Trophoblast cell (in vitro differentiated cells and primary cell): ENCODE data around the gene SMURF2.
A peak's percentile ranks its signal among the peaks of the same experiment; 100 is the strongest.

Experiments used
- DNase-seq, 2 donors: peaks; one replicate each; pipeline ENCODE4 v3.0.0-alpha.2; 2016
- H2AFZ ChIP-seq: 2 replicates; pipeline ENCODE4 v1.6.1; 2013; ENCODE audit warnings: low read length, moderate library complexity, mild to moderate bottlenecking; ENCODE audit not compliant: insufficient read depth, poor library complexity
- H2AK5ac ChIP-seq: 2 replicates; pipeline ENCODE4 v1.6.1; 2013; ENCODE audit warnings: mild to moderate bottlenecking, low read length
- H2BK120ac ChIP-seq: 2 replicates; pipeline ENCODE4 v1.6.1; 2013; ENCODE audit warnings: low read length, mild to moderate bottlenecking, moderate library complexity; ENCODE audit not compliant: insufficient read depth, poor library complexity
- H2BK12ac ChIP-seq: 2 replicates; pipeline ENCODE4 v1.6.1; 2013; ENCODE audit warnings: mild to moderate bottlenecking, low read length, moderate library complexity
- H2BK5ac ChIP-seq: 2 replicates; pipeline ENCODE4 v1.6.1; 2013; ENCODE audit warnings: low read length, low read depth, moderate library complexity, mild to moderate bottlenecking; ENCODE audit not compliant: poor library complexity
- H3K14ac ChIP-seq: 2 replicates; pipeline ENCODE4 v1.6.1; 2013; ENCODE audit warnings: mild to moderate bottlenecking, low read length
- H3K18ac ChIP-seq: 2 replicates; pipeline ENCODE4 v1.6.1; 2013; ENCODE audit warnings: mild to moderate bottlenecking, low read length
- H3K23ac ChIP-seq: 2 replicates; pipeline ENCODE4 v1.6.1; 2013; ENCODE audit warnings: low read length
- H3K27ac ChIP-seq: 2 replicates; pipeline ENCODE4 v1.5.1; 2013; ENCODE audit warnings: low read depth, mild to moderate bottlenecking, inconsistent platforms, low read length, moderate library complexity
- H3K27me3 ChIP-seq: 2 replicates; pipeline ENCODE4 v1.6.1; 2013; ENCODE audit warnings: inconsistent platforms, mild to moderate bottlenecking, low read length, moderate library complexity; ENCODE audit not compliant: insufficient read depth
- H3K36me3 ChIP-seq, 2 experiments: 1 replicate in 1 of 2; 2 replicates in 1 of 2; pipeline ENCODE4 v1.6.1; 2013; ENCODE audit warnings: low read length in 2 of 2, mild to moderate bottlenecking in 2 of 2, moderate library complexity in 1 of 2; ENCODE audit not compliant: insufficient read depth in 2 of 2, control insufficient read depth in 1 of 2
- H3K4ac ChIP-seq: 2 replicates; pipeline ENCODE4 v1.6.1; 2013; ENCODE audit warnings: low read depth, mild to moderate bottlenecking, low read length, moderate library complexity
- H3K4me1 ChIP-seq, 2 experiments: 1 replicate in 1 of 2; 2 replicates in 1 of 2; pipeline ENCODE4 v1.6.1; 2013; ENCODE audit warnings: low read length in 2 of 2, mild to moderate bottlenecking in 2 of 2, moderate library complexity in 1 of 2; ENCODE audit not compliant: insufficient read depth in 2 of 2, control insufficient read depth in 1 of 2
- H3K4me2 ChIP-seq: 2 replicates; pipeline ENCODE4 v1.6.1; 2013; ENCODE audit warnings: inconsistent platforms, mild to moderate bottlenecking, low read length, moderate library complexity
- H3K4me3 ChIP-seq: 2 replicates; pipeline ENCODE4 v1.5.1; 2013; ENCODE audit warnings: mild to moderate bottlenecking, low read depth, low read length, inconsistent platforms
- H3K79me1 ChIP-seq: one replicate; pipeline ENCODE4 v1.6.1; 2013; ENCODE audit warnings: low read length
- H3K79me2 ChIP-seq: 2 replicates; pipeline ENCODE4 v1.6.1; 2013; ENCODE audit warnings: low read length, mild to moderate bottlenecking; ENCODE audit not compliant: control insufficient read depth, insufficient read depth, poor library complexity
- H3K9ac ChIP-seq: 2 replicates; pipeline ENCODE4 v1.6.1; 2013; ENCODE audit warnings: mild to moderate bottlenecking, low read length
- H3K9me3 ChIP-seq: 2 replicates; pipeline ENCODE4 v1.6.1; 2013; ENCODE audit warnings: low read depth, mild to moderate bottlenecking, control low read depth, inconsistent platforms, low read length; ENCODE audit not compliant: insufficient read depth
- H4K12ac ChIP-seq: 2 replicates; pipeline ENCODE4 v1.6.1; 2013; ENCODE audit warnings: low read depth, mild to moderate bottlenecking, low read length, moderate library complexity
- H4K8ac ChIP-seq: 2 replicates; pipeline ENCODE4 v1.6.1; 2013; ENCODE audit warnings: low read depth, mild to moderate bottlenecking, low read length, moderate library complexity
- H4K91ac ChIP-seq: one replicate; pipeline ENCODE4 v1.6.1; 2013; ENCODE audit warnings: low read depth, mild to moderate bottlenecking, low read length, moderate library complexity
- WGBS: extraction: QIAGEN DNeasy Blood & Tissue Kit; methylation state at CpG from one replicate; pipeline ENCODE4 v1.1.7; 2013; ENCODE audit warnings: missing lambda C conversion rate; ENCODE audit not compliant: insufficient read length, insufficient coverage; ENCODE audit errors: extremely low coverage; 5-methylcytosine and 5-hydroxymethylcytosine counted together

SMURF2 gene

DNA sequence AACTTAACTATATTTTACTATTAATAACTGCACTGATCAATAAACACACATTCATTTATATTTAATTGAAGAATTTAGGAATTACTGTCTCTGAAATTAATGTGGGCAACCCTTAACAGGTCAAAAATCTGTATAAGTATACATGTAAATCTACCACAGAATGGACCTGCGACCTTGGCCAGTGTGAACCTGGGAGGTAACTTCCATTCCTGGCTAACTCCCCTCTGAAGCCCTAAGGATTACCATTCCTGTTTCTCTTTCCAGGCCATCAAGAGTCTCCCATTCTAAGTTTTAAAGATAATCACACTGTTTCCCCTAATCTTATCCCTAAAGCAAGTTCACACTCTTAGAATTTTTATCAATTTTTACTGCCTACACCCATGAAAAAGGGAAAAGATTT, 58.1 kb downstream of the SMURF2 start:
- H3K4me3 ChIP-seq, result no peak overlapping the region
- H3K27me3 ChIP-seq, result no peaks in the 10 kb centered on the region
- H3K79me2 ChIP-seq, result peaks cover 2% of the 10 kb centered on the region
- no peak overlapping the region for H3K23ac ChIP-seq
- H3K18ac ChIP-seq, result no peak overlapping the region
- no CpG with 5 or more reads among the region's 1 CpG for WGBS
- no peaks in the 10 kb centered on the region for H3K9me3 ChIP-seq
- no peak overlapping the region for H4K8ac ChIP-seq
- H4K91ac ChIP-seq, result no peak overlapping the region
- H2BK120ac ChIP-seq, result no peak overlapping the region
- H3K4me1 ChIP-seq, result peaks cover 0 to 4% of the 10 kb centered on the region in 2 experiments
- H3K79me1 ChIP-seq, result no peaks in the 10 kb centered on the region
- H4K12ac ChIP-seq, result no peak overlapping the region
- H3K4me2 ChIP-seq, result no peak overlapping the region
- no peak overlapping the region for H3K9ac ChIP-seq
- no peak overlapping the region for H2BK5ac ChIP-seq
- no peak overlapping the region for H2AFZ ChIP-seq
- no peak overlapping the region for H2BK12ac ChIP-seq
- no peak overlapping the region for H3K4ac ChIP-seq
- no peak overlapping the region for H3K27ac ChIP-seq
- H2AK5ac ChIP-seq, result no peak overlapping the region
- no peak for DNase-seq
- H3K14ac ChIP-seq, result no peak overlapping the region
- peaks cover 1 to 7% of the 10 kb centered on the region in 2 experiments for H3K36me3 ChIP-seq

DNA sequence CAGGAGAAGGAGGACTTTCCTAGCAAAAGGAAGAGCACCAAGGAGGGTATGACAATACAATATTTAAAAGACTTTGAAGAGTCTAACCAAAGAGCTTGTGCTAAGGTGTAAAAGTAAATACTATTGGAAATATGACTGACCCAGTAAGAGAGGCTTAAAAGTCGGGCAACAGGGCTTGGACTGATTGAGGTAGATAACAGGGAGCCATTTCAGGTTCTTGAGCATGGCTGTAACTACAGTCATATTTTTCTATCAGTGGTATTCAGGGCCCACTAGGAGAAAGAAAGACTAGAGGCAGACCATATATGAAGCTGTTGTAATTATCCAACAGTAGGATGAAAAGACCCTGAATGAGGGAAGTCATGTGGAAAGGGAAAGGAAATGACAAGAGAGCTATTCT, 62.3 kb downstream of the SMURF2 start:
- WGBS, result no CpG with 5 or more reads among the region's 1 CpG
- no peak overlapping the region for H3K4me3 ChIP-seq

DNA sequence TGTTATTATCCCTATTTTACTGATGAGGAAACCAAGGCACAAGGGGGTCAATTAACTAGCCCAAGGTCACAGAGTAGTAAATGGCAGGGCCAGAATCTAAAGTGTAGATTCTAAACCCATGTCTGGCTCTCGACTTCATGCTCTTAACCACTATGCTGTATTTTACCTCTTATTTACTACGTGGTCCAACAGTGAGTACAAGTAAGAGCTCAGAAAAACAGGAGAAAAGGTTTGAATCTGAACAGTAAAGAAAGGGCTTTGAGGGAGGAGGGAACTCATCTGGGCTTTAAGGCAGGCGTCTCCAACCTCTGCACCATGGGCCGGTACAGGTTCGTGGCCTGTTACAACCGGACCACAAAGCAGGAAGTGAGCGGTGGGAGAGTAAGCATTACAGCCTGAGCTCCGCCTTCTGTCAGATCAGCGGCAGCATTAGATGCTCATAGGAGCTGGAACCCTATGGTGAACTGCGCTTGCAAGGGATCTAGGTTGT, 62.9 kb downstream of the SMURF2 start:
- Histone ChIP-seq H3K27me3 (no peaks in the 10 kb centered on the region), H4K8ac (no peak overlapping the region), H3K4me2 (no peak overlapping the region), H3K79me1 (no peaks in the 10 kb centered on the region), H2AFZ (no peak overlapping the region), H3K36me3 (peaks cover 1 to 12% of the 10 kb centered on the region in 2 experiments), H3K23ac (no peak overlapping the region), H2BK12ac (no peak overlapping the region), H3K18ac (peak overlapping the region; percentile 41), H3K14ac (peak overlapping the region; percentile 25), H2BK5ac (no peak overlapping the region), H4K12ac (no peak overlapping the region), H2AK5ac (no peak overlapping the region), H3K27ac (no peak overlapping the region), H3K9me3 (no peaks in the 10 kb centered on the region), H3K79me2 (peaks cover 2% of the 10 kb centered on the region), H3K4me3 (no peak overlapping the region), H2BK120ac (no peak overlapping the region), H3K4ac (peak overlapping the region; percentile 21), H3K9ac (no peak overlapping the region), H3K4me1 (peaks cover 0 to 4% of the 10 kb centered on the region in 2 experiments), H4K91ac (no peak overlapping the region)
- peak in 1 of 2 donors; percentile 11 for DNase-seq
- WGBS, result no CpG with 5 or more reads among the region's 10 CpGs

More for the DNA sequence above, 62.3 kb downstream of the SMURF2 start:
- H3K23ac ChIP-seq, result no peak overlapping the region
- peaks cover 0 to 4% of the 10 kb centered on the region in 2 experiments for H3K4me1 ChIP-seq
- H2BK12ac ChIP-seq, result no peak overlapping the region
- no peak overlapping the region for H2AK5ac ChIP-seq
- peak overlapping the region; percentile 41 for H3K18ac ChIP-seq
- H2BK120ac ChIP-seq, result no peak overlapping the region
- no peak overlapping the region for H3K9ac ChIP-seq
- H3K4me2 ChIP-seq, result no peak overlapping the region
- no peak overlapping the region for H4K8ac ChIP-seq
- no peaks in the 10 kb centered on the region for H3K9me3 ChIP-seq
- H2AFZ ChIP-seq, result no peak overlapping the region
- no peak overlapping the region for H4K12ac ChIP-seq
- no peak overlapping the region for H2BK5ac ChIP-seq
- no peak overlapping the region for H3K27ac ChIP-seq
- H3K36me3 ChIP-seq, result peaks cover 1 to 10% of the 10 kb centered on the region in 2 experiments
- no peak for DNase-seq
- no peaks in the 10 kb centered on the region for H3K27me3 ChIP-seq
- peaks cover 2% of the 10 kb centered on the region for H3K79me2 ChIP-seq
- H4K91ac ChIP-seq, result no peak overlapping the region
- H3K14ac ChIP-seq, result no peak overlapping the region
- H3K4ac ChIP-seq, result peak overlapping the region; percentile 21
- no peaks in the 10 kb centered on the region for H3K79me1 ChIP-seq

DNA sequence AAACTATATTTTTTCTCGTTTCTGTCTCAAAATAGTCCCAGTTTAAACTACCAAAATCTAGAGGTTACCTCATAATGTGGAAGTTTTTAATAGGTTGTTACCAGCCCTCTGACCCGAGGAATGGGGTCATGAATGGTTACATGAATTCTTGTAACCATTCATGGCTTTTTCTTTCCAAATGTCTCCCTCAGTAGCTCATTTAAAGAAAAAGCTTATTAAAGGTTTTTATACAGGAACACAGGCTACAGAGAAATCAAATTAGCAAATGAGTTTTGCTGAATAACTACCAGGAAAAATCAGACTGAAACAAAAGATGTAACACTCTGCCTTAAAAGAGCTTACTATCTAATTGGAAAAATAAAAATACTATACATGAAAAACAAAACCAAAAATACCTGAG, 63.4 kb downstream of the SMURF2 start:
- Histone ChIP-seq H3K79me2 (peaks cover 2% of the 10 kb centered on the region), H3K23ac (no peak overlapping the region), H3K36me3 (peaks cover 1 to 12% of the 10 kb centered on the region in 2 experiments), H3K79me1 (no peaks in the 10 kb centered on the region), H2BK12ac (no peak overlapping the region), H2AK5ac (no peak overlapping the region), H3K4me2 (no peak overlapping the region), H3K4me3 (no peak overlapping the region), H2BK5ac (no peak overlapping the region), H3K9me3 (no peaks in the 10 kb centered on the region), H4K8ac (no peak overlapping the region), H2BK120ac (no peak overlapping the region), H3K27ac (no peak overlapping the region), H4K12ac (no peak overlapping the region), H3K18ac (no peak overlapping the region), H3K4ac (no peak overlapping the region), H3K9ac (no peak overlapping the region), H3K14ac (no peak overlapping the region), H3K27me3 (no peaks in the 10 kb centered on the region), H2AFZ (no peak overlapping the region), H3K4me1 (peaks cover 0 to 4% of the 10 kb centered on the region in 2 experiments), H4K91ac (no peak overlapping the region)
- WGBS, result no CpG with 5 or more reads among the region's 2 CpGs
- no peak for DNase-seq
